Stimulated activated CD8-positive, alpha-beta memory T cell treated with anti-CD3 and anti-CD28 coated beads, Interleukin-4, amount 100 ng/mL, for 1 hour (primary cell): Measurements from ENCODE around the gene FAM168A.
"Not testable (repeated sequence)": the region's sequence is repeated elsewhere in the genome, so short reads cannot be mapped to it uniquely, and the experiment has no call there.

ENCODE experiments used
- DNase-seq, 2 donors: peaks; one replicate each; pipeline ENCODE4 v3.0.0-alpha.2; 2020; ENCODE audit warnings: low read depth in 2 of 2, low spot score in 1 of 2

Gene FAM168A

GRCh38 chr11:73436859-73437258 is 161.1 kb downstream of the FAM168A start:
- not testable (repeated sequence) for DNase-seq

GRCh38 chr11:73431396-73431795 is 166.5 kb downstream of the FAM168A start:
- no peak for DNase-seq

GRCh38 chr11:73430326-73430725 is 167.6 kb downstream of the FAM168A start:
- DNase-seq = no peak

DNA sequence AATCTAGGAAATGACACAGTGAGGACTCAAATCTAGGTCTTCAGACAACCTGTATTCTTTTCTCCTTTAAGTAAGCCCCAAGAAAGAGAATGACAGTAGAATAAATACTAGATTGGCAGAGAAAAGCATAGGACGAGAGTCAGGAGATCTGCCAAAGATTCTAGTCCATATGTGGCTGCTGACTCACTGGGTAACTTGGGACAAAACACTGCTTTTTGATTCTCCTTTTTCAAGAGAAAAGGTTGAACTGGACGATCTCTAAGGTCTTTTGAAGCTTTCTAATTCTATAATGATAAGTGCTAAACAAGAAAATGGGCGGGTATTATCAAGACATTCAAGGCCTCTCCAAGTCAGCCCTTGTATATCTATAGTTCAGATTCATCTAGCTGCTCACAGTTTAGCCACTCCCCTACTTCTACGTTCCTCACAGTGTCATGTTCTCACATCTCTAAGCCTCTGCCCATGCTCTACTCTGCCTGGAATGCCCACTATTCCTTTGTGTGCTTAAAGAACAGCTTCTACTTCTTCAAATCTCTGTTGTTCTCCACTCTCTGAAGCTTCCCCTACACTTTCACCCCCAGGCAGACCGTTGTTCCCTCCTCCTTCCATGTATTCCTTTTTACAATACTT is 168.7 kb downstream of the FAM168A start:
- no peak for DNase-seq

- no peak for DNase-seq
Measured at GRCh38 chr11:73428699-73429098, 169.2 kb downstream of the FAM168A start.

GRCh38 chr11:73428227-73428626 is 169.7 kb downstream of the FAM168A start:
- no peak for DNase-seq

DNA sequence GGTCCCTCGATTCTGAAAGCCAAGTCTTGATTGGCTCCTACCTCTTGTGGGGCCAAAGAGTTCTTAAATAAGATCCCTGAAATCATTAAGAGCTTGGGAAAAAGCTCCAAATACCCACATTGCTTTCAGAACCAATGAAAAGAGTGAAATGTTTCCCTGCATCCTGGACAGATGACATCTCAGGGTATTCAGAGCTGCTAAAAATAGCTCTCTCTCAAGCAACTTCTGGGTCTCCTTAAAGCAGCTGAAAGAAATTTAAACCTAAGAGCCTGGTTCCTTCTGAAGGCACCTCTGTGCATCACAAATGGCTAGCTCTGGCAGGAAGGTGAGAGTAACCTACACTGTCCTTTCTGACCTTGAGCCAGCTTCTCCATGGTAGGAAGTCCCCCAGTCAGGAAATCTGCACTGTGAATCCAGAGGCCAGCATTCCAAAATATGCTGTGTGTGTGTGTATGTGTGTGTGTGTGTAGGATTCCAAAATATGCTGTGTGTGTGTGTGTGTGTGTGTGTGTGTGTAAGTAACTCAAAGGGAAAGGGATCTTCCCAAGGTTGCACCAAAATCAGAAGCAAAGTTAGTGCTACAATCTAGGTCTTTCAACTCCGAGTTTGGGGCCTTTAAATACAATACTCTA is 171.6 kb downstream of the FAM168A start:
- DNase-seq = no peak

DNA sequence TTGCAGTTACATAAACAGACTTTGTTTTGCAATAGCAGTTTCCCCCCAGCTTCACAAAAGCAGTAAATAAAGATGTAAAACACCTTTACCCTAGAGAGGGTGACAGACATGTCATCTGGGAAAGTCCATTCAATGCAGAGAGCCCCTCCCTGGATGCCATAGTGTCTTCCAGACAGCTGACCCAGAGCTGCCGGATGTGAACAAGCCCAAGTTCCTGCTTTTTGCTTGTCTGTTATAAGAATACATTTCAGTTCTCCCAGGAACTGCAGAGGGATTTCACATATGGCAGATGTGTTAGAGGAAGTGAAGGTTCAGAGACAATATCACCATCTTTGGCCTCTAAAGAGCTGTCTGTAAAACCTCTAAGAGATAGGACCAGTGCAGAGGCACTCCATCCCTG is 172.8 kb downstream of the FAM168A start:
- DNase-seq = no peak

GRCh38 chr11:73423506-73423905 is 174.4 kb downstream of the FAM168A start:
- DNase-seq = no peak

DNA sequence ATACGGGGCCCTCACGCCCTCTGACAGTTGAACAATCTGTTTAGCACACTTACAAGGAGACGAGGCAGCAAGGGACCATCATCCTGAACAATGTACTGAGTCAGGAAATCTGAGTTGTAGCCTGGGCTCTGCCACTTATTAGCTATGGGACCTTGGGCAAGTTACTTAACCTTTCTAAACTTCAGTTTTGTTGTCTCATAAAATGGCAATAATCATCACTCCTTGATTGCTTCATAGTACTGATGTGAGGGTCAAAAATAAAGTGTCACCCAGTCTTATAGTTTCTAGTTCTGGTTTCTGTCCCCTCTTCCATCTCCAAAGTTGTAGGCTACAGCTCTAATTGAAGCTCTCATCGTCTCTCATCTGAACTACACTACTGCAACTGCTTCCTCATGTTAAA is 175.0 kb downstream of the FAM168A start:
- no peak for DNase-seq

DNA sequence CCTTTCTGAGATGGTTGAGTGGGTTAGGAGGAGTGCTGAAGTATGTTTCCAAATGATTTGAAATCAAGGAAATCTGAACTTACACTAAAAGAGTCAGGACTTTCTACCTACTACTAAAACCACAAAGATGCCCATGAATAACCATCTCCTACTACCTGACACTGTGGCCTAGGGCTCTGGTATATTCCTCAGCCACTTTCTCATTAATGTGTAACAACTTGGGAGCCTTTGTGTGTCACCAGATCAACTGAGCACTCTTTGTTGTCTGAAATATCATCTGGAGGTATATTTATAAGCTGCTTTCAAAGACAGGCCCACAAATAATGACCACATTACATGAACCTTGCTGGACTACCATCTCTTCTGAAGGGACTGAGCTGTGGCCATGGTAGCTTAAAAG is 177.8 kb downstream of the FAM168A start:
- no peak for DNase-seq

GRCh38 chr11:73416786-73417185 is 181.1 kb downstream of the FAM168A start:
- DNase-seq = no peak

GRCh38 chr11:73415854-73416615 is 181.9 kb downstream of the FAM168A start:
- no peak for DNase-seq

GRCh38 chr11:73414977-73415651 is 182.8 kb downstream of the FAM168A start:
- DNase-seq = no peak

DNA sequence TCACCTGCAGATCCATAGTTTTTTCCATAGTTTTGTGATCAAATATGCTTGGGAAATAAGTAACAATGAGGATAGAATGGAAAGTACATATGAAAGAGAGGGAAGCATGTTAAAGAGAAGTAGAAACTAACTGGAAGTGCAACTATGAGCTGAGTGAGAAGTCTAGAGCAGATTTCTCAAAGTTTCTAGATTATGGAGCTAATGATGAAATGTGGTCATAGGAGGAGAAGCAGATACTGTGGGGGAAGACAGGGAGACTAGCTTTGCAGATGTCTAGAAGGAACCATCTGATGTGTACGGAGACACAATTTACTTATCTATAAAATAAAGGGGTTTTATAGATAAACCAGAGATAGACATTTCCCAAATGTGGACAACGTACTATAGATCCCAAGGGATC is 184.7 kb downstream of the FAM168A start:
- DNase-seq = no peak

GRCh38 chr11:73412308-73412707 is 185.6 kb downstream of the FAM168A start:
- DNase-seq = no peak

GRCh38 chr11:73411031-73411430 is 186.9 kb downstream of the FAM168A start:
- DNase-seq = no peak

- DNase-seq = no peak
Measured at GRCh38 chr11:73410627-73411026, 187.3 kb downstream of the FAM168A start.

DNA sequence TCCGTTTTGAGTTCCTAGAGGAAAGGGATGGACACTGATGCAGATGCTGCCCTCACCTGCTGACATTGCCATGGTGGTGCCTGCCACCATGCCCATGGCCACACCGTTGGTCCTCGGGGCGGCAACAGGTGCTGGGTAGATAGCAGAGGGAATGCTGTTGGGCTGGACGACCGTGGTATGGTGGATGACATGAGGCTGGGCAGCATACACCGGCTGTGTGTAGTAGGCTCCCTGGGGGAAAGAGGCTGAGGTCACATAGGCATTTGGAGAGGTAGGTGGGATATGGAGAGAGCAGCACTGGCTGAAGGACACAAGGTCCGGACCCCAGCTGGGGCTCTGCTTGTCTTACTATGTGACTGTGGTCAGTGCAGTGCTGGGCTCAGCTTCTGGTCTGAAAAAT is 188.5 kb downstream of the FAM168A start:
- no peak for DNase-seq

GRCh38 chr11:73406619-73407018 is 191.3 kb downstream of the FAM168A start:
- DNase-seq = no peak

- no peak for DNase-seq
Measured at GRCh38 chr11:73406131-73406530, 191.8 kb downstream of the FAM168A start.

GRCh38 chr11:73405146-73405510 is 192.8 kb downstream of the FAM168A start:
- no peak for DNase-seq
